Measurements from ENCODE around the gene CLBA1. TPM values are rescaled to one million over a fixed set of nuclear protein-coding genes. Genes with fewer than 3 reads are reported as not detected.
"Not testable (repeated sequence)": the region's sequence is repeated elsewhere in the genome, so short reads cannot be mapped to it uniquely, and the experiment has no call there.

CLBA1 gene
- total RNA-seq, 2 experiments from 2014 or later, result 1.2 TPM

DNA sequence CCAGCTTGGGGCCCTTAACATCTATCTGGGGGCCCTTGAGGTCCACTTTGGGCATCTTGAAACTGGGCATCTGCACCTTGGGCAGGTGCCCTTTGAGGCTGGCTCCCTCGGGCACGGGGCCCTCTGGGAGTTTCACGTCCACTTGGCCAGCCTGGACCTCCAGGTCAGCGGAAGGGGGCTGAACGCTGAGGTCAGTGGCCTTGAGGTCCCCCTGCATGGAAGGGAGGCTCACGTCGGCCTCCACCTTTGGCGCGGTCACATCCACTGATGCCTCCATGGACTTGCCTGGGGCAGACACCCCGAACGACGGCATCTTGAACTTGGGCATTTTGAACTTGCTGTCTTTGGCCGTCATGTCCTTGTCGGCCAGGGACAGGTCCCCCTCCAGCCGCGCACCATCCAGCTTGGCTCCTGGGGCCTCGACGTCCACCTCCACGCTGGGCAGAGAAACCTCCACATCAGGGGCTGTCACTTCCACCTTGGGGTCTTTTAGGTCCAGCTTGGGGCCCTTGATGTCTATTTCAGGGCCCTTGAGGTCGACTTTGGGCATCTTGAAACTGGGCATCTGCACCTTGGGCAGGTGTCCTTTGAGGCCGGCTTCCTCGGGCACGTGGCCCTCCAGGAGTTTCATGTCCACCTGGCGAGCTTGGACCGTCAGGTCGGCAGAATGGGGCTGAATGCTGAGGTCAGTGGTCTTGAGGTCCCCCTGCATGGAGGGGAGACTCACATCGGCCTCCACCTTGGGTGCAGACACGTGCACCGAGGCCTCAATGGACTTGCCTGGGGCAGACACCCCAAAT, 42.2 kb upstream of the CLBA1 start:
- H3K36me3 Mint-ChIP-seq; H3K27ac Mint-ChIP-seq; H3K9me3 Mint-ChIP-seq; POLR2A ChIA-PET; H3K4me3 Mint-ChIP-seq; ATAC-seq (ENCODE audit: low read depth); DNase-seq; H3K27me3 Mint-ChIP-seq; H3K4me1 Mint-ChIP-seq: not testable (repeated sequence)

DNA sequence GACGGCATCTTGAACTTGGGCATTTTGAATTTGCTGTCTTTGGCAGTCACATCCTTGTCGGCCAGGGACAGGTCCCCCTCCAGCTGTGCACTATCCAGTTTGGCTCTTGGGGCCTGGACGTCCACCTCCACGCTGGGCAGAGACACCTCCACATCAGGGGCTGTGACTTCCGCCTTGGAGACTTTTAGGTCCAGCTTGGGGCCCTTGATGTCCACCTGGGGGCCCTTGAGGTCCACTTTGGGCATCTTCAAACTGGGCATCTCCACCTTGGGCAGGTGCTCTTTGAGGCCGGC, 41.6 kb upstream of the CLBA1 start:
- H3K4me1 Mint-ChIP-seq; H3K4me3 Mint-ChIP-seq; POLR2A ChIA-PET; H3K36me3 Mint-ChIP-seq; H3K9me3 Mint-ChIP-seq; ATAC-seq (ENCODE audit: low read depth); H3K27ac Mint-ChIP-seq; DNase-seq; H3K27me3 Mint-ChIP-seq: not testable (repeated sequence)

DNA sequence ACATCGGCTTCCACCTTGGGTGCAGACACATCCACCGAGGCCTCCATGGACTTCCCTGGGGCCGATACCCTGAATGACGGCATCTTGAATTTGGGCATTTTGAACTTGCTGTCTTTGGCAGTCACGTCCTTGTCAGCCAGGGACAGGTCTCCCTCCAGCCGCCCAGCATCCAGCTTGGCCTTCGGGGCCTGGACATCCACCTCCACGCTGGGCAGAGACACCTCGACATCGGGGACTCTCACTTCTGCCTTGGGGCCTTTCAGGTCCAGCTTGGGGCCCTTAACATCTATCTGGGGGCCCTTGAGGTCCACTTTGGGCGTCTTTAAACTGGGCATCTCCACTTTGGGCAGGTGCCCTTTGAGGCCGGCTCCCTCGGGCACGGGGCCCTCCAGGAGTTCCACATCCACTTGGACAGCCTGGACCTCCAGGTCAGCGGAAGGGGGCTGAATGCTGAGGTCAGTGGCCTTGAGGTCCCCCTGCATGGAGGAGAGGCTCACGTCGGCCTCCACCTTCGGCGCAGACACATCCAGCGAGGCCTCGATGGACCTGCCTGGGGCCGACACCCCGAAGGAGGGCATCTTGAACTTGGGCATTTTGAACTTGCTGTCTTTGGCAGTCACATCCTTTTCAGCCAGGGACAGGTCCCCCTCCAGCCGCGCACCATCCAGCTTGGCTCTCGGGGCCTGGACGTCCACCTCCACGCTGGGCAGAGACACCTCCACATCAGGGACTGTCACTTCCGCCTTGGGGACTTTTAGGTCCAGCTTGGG, 41.0 kb upstream of the CLBA1 start:
- H3K36me3 Mint-ChIP-seq; ATAC-seq (ENCODE audit: low read depth); POLR2A ChIA-PET; DNase-seq; H3K27ac Mint-ChIP-seq; H3K4me1 Mint-ChIP-seq; H3K9me3 Mint-ChIP-seq; H3K4me3 Mint-ChIP-seq; H3K27me3 Mint-ChIP-seq: not testable (repeated sequence)

DNA sequence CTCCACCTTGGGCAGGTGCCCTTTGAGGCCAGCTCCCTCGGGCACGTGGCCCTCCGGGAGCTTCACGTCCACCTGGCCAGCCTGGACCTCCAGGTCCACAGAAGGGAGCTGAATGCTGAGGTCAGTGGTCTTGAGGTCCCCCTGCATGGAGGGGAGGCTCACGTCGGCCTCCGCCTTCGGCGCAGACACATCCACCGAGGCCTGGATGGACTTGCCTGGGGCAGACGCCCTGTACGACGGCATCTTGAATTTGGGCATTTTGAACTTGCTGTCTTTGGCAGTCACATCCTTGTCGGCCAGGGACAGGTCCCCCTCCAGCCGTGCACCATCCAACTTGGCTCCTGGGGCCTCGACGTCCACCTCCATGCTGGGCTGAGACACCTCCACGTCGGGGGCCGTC, 40.3 kb upstream of the CLBA1 start:
- H3K27me3 Mint-ChIP-seq; DNase-seq; POLR2A ChIA-PET; ATAC-seq (ENCODE audit: low read depth); H3K9me3 Mint-ChIP-seq; H3K4me3 Mint-ChIP-seq; H3K36me3 Mint-ChIP-seq; H3K4me1 Mint-ChIP-seq; H3K27ac Mint-ChIP-seq: not testable (repeated sequence)

DNA sequence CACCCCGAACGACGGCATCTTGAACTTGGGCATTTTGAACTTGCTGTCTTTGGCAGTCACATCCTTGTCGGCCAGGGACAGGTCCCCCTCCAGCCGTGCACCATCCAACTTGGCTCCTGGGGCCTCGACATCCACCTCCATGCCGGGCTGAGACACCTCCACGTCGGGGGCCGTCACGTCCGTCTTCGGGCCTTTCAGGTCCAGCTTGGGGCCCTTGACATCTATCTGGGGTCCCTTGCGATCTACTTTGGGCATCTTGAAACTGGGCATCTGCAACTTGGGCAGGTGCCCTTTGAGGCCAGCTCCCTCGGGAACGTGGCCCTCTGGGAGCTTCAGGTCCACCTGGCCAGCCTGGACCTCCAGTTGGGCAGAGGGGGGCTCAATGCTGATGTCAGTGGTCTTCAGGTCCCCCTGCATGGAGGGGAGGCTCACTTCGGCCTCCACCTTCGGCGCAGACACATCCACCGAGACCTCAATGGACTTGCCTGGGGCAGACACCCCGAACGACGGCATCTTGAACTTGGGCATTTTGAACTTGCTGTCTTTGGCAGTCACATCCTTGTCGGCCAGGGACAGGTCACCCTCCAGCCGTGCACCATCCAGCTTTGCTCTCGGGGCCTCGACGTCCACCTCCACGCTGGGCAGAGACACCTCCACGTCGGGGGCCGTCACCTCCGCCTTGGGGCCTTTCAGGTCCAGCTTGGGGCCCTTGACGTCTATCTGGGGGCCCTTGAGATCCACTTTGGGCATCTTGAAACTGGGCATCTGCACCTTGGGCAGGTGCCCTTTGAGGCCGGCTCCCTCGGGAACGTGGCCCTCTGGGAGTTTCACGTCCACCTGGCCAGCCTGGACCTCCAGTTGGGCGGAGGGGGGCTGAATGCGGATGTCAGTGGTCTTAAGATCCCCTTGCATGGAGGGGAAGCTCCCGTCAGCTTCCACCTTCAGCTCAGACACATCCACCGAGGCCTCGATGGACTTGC, 39.3 kb upstream of the CLBA1 start:
- H3K4me1 Mint-ChIP-seq; H3K36me3 Mint-ChIP-seq; ATAC-seq (ENCODE audit: low read depth); DNase-seq; H3K4me3 Mint-ChIP-seq; H3K9me3 Mint-ChIP-seq; H3K27ac Mint-ChIP-seq; POLR2A ChIA-PET; H3K27me3 Mint-ChIP-seq: not testable (repeated sequence)

DNA sequence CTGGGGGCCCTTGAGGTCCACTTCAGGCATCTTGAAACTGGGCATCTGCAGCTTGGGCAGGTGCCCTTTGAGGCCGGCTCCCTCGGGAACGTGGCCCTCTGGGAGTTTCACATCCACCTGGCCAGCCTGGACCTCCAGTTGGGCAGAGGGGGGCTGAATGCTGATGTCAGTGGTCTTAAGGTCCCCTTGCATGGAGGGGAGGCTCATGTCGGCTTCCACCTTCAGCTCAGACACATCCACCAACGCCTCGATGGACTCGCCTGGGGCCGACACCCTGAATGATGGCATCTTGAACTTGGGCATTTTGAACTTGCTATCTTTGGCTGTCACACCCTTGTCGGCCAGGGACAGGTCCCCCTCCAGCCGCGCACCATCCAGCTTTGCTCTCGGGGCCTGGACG, 38.4 kb upstream of the CLBA1 start:
- DNase-seq, result not testable (repeated sequence)

DNA sequence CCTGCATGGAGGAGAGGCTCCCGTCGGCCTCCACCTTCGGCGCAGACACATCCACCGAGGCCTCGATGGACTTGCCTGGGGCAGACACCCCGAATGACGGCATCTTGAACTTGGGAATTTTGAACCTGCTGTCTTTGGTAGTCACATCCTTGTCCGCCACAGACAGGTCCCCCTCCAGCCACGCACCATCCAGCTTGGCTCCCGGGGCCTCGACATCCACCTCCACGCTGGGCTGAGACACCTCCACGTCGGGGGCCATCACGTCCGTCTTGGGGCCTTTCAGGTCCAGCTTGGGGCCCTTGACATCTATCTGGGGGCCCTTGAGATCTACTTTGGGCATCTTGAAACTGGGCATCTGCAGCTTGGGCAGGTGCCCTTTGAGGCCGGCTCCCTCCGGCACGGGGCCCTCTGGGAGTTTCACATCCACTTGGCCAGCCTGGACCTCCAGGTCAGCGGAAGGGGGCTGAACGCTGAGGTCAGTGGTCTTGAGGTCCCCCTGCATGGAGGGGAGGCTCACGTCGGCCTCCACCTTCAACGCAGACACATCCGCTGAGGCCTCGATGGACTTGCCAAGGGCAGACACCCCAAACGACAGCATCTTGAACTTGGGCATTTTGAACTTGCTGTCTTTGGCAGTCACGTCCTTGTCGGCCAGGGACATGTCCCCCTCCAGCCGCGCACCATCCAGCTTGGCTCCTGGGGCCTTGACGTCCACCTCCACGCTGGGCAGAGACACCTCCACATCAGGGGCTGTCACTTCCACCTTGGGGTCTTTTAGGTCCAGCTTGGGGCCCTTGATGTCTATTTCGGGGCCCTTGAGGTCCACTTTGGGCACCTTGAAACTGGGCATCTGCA, 37.5 kb upstream of the CLBA1 start:
- POLR2A ChIA-PET; H3K27ac Mint-ChIP-seq; ATAC-seq (ENCODE audit: low read depth); H3K9me3 Mint-ChIP-seq; DNase-seq; H3K27me3 Mint-ChIP-seq; H3K4me1 Mint-ChIP-seq; H3K36me3 Mint-ChIP-seq; H3K4me3 Mint-ChIP-seq: not testable (repeated sequence)

More for the DNA sequence above, 38.4 kb upstream of the CLBA1 start:
- H3K27me3 Mint-ChIP-seq; ATAC-seq (ENCODE audit: low read depth); H3K27ac Mint-ChIP-seq; POLR2A ChIA-PET; H3K9me3 Mint-ChIP-seq; H3K4me3 Mint-ChIP-seq; H3K4me1 Mint-ChIP-seq; H3K36me3 Mint-ChIP-seq: not testable (repeated sequence)

DNA sequence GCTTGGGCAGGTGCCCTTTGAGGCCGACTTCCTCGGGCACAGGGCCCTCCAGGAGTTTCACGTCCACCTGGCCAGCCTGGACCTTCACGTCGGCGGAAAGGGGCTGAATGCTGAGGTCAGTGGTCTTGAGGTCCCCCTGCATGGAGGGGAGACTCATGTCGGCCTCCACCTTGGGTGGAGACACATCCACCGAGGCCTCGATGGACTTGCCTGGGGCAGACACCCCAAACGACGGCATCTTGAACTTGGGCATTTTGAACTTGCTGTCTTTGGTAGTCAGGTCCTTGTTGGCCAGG, 36.9 kb upstream of the CLBA1 start:
- no peak for ATAC-seq (ENCODE audit: low read depth)
- POLR2A ChIA-PET, result no interaction called here

DNA sequence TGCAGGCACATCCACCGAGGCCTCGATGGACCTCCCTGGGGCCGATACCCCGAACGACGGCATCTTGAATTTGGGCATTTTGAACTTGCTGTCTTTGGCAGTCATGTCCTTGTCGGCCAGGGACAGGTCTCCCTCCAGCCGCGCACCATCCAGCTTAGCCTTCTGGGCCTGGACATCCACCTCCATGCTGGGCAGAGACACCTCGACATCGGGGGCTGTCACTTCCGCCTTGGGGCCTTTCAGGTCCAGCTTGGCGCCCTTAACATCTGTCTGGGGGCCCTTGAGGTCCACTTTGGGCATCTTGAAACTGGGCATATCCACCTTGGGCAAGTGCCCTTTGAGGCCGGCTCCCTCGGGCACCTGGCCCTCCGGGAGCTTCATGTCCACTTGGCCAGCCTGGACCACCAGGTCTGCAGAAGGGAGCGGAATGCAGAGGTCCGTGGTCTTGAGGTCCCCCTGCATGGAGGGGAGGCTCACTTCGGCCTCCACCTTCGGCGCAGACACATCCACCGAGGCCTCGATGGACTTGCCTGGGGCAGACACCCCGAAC, 36.1 kb upstream of the CLBA1 start:
- ATAC-seq (ENCODE audit: low read depth); DNase-seq; H3K4me3 Mint-ChIP-seq; H3K4me1 Mint-ChIP-seq; H3K27ac Mint-ChIP-seq; H3K36me3 Mint-ChIP-seq; H3K27me3 Mint-ChIP-seq; POLR2A ChIA-PET; H3K9me3 Mint-ChIP-seq: not testable (repeated sequence)

More for the DNA sequence above, 36.9 kb upstream of the CLBA1 start:
- DNase-seq, result no peak
- Mint-ChIP-seq H3K36me3 (no peaks in the 10 kb centered on the region), H3K4me3 (no peak overlapping the region), H3K27ac (no peak overlapping the region), H3K27me3 (no peaks in the 10 kb centered on the region), H3K9me3 (no peaks in the 10 kb centered on the region), H3K4me1 (no peaks in the 10 kb centered on the region)

DNA sequence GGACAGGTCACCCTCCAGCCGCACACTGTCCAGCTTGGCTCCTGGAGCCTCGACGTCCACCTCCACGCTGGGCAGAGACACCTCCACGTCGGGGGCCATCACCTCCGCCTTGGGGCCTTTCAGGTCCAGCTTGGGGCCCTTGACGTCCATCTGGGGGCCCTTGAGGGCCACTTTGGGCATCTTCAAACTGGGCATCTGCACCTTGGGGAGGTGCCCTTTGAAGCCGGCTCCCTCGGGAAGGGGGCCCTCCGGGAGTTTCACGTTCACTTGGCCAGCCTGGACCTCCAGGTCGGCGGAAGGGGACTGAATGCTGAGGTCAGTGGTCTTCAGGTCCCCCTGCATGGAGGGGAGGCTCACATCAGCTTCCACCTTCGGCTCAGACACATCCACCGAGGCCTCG, 35.6 kb upstream of the CLBA1 start:
- H3K36me3 Mint-ChIP-seq, result no peaks in the 10 kb centered on the region
- H3K4me1 Mint-ChIP-seq, result no peaks in the 10 kb centered on the region
- no peak overlapping the region for H3K27ac Mint-ChIP-seq
- POLR2A ChIA-PET, result no interaction called here
- no peaks in the 10 kb centered on the region for H3K27me3 Mint-ChIP-seq
- no peak overlapping the region for H3K4me3 Mint-ChIP-seq
- no peak for DNase-seq
- ATAC-seq (ENCODE audit: low read depth), result no peak
- H3K9me3 Mint-ChIP-seq, result no peaks in the 10 kb centered on the region

DNA sequence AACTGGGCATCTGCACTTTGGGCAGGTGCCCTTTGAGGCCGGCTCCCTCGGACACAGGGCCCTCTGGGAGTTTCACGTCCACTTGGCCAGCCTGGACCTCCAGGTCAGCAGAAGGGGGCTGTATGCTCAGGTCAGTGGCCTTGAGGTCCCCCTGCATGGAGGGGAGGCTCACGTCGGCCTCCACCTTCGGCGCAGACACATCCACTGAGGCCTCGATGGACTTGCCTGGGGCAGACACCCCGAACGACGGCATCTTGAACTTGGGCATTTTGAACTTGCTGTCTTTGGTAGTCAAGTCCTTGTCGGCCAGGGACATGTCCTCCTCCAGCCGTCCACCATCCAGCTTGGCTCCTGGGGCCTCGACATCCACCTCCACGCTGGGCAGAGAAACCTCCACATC, 34.9 kb upstream of the CLBA1 start:
- DNase-seq; POLR2A ChIA-PET; H3K4me3 Mint-ChIP-seq; H3K27me3 Mint-ChIP-seq; H3K36me3 Mint-ChIP-seq; H3K9me3 Mint-ChIP-seq; H3K27ac Mint-ChIP-seq; H3K4me1 Mint-ChIP-seq; ATAC-seq (ENCODE audit: low read depth): not testable (repeated sequence)

DNA sequence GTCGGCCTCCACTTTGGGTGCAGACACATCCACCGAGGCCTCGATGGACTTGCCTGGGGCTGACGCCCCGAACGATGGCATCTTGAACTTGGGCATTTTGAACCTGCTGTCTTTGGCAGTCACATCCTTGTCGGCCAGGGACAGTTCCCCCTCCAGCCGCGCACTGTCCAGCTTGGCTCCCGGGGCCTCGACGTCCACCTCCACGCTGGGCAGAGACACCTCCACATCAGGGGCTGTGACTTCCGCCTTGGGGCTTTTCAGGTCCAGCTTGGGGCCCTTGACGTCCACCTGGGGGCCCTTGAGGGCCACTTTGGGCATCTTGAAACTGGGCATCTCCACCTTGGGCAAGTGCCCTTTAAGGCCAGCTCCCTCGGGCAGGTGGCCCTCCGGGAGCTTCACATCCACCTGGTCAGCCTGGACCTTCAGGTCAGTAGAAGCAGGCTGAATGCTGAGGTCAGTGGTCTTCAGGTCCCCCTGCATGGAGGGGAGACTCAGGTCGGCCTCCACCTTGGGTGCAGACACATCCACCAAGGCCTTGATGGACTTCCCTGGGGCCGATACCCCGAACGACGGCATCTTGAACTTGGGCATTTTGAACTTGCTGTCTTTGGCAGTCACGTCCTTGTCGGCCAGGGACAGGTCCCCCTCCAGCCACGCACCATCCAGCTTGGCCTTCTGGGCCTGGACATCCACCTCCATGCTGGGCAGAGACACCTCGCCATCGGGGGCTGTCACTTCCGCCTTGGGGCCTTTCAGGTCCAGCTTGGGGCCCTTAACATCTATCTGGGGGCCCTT, 33.5 kb upstream of the CLBA1 start:
- ATAC-seq (ENCODE audit: low read depth); H3K9me3 Mint-ChIP-seq; H3K27ac Mint-ChIP-seq; H3K36me3 Mint-ChIP-seq; H3K4me3 Mint-ChIP-seq; H3K4me1 Mint-ChIP-seq; H3K27me3 Mint-ChIP-seq; DNase-seq: not testable (repeated sequence)
- POLR2A ChIA-PET, result interaction anchor here (0.5 kb wide), 1 partner anchor 212 kb away, joined by 4 read pairs; no protein-coding TSS in a partner anchor

Data from activated naive CD8-positive, alpha-beta T cell treated with anti-CD3 and anti-CD28 coated beads, Interleukin-2, amount 10 ng/mL, durations not matched to agents 7 days and 5 days (primary cell).